GM21717 (cell line): ENCODE data around the gene TEKT4.
"Not testable (repeated sequence)": the region's sequence is repeated elsewhere in the genome, so short reads cannot be mapped to it uniquely, and the experiment has no call there.

Experiments
- ATAC-seq: cut with Tn5 transposase; IDR thresholded peaks from one replicate; pipeline ENCODE4 v1.9.1; 2021; ENCODE audit warnings: mild to moderate bottlenecking, moderate library complexity; ENCODE audit not compliant: unreplicated experiment

TEKT4 gene

DNA sequence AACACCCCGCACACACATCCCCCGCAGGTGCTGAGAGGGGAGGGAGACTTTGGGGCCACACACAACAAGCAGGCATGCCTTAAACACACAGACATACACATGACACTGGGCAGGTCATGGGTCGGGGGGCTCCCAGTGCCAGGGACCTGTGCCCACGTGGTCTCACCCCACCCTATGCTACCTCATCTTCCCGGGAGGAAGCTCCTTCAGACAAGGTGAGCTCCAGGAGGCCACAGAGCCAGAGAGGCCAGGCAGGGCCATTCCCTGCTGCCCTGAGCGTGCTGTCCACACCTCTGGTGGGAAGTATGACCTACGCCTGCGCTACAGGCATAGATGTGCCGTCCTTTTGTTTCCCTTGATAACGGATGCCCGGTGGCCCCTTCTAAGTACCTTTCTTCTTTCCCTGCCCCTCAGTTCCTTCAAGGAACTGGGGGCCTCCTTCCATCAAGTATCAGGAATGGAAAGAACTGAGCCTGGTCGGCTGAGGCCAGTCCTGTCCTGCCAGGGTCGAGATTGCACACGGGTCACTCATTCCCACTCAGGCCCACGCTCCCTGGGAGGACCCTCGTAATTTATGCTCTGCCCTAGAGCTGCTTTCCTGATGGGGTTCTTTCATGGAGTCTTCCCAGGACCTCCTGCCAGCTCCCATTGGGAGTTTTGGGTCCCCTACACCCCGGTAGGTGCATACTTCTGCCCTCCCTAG lies 4.7 kb downstream of the TEKT4 start:
- no peak for ATAC-seq

DNA sequence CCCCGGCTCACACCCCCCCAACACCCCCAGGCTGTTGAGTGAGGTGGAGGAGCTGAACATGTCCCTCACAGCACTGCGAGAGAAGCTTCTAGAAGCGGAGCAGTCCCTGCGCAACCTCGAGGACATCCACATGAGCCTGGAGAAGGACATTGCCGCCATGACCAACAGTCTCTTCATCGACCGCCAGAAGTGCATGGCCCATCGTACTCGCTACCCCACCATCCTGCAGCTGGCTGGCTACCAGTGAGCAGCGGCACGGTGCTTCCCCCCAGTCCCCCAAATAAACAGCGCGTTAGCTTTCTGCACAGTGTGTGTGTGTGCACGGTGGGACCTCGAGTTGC lies 5.3 kb downstream of the TEKT4 start:
- ATAC-seq: no peak

DNA sequence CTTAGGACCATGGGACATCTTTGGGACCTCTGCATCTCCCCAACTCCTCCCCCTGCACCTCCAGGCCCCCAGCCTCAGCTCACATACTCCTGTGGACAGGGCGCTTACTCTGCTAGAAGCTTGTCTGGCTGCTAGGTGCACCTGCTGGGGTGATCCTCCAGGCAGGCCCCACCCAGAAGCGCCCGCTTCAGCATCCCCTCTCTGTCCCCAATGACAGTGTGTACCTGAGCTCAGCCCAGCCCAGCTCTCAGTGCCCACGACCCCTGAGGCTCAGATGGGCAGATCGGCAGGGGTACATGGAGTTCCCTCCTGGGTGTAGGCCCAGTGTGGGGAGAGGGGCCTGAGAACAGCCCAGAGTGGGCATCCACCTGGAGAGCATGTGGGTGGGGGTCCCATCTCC lies 5.9 kb downstream of the TEKT4 start:
- no peak for ATAC-seq

DNA sequence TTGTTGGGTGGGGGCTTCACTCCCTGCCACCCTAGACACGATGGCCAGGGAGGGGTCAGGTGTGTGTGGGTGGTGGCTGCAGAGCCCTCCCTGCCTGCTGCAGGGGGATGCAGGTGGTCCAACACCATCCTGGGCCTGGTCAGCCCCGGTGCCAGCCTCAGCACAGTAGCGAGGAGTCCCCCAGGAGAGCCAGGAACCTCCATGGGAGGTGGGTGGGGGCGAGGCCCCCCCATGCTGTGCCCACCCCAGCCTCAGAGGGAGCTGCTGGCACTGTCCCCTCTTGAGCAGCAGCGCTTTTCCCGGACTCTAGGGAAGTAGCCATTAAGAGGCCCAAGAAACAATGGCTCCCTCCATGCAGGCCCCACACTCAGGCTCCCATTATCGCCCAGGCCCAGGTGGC lies 7.3 kb downstream of the TEKT4 start:
- not testable (repeated sequence) for ATAC-seq

DNA sequence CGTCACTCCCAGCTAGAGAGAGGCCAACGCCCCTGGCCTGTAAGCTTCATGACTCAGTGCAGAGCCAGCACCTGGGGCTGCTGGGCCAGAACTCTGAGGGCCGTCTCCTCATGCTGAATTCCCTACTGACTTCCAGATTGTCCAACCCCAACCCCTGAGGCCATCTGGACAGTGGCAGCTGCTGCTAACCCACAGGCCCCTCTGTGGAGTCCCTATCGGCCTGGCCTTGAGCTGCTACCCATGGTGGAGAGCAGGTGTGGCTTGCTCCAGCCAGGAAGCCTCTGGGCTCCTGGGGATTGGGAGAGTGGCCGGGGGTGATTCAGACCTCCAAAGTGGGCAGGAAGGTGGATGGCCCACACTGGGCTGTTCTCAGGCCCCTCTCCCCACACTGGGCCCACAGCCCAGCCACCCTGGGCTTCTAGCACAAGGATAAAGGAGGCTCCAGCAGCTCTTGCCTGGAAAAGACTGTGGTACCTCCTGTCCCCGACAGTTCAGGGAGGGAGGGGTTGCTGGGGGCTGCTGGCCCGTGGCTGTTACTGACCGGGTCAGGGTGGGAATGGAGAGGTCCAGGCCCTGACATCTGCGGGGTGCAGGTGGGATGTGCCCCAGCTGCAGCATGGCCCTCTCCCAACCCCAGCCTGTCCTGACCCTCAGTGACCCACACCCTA lies 8.2 kb downstream of the TEKT4 start:
- no peak for ATAC-seq

DNA sequence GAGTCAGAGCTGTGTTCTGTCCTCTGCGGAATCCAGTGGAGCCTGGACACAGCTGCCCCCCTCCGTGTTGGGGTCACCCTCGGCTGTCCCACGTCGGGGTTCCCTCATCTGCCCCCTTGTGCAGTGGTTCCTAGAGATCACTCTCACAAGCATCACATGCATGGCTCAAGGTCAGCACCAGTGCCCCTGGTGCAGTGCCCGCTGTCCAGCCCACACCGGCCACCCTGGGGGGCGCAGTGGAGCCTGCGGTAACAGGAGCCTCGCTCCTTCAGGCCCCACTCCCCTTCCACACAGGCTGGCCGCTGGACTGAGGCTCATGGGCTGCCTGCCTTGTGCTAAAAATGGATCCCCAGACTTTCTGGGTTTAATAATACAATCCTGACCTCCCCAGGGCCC lies 8.8 kb downstream of the TEKT4 start:
- no peak for ATAC-seq

DNA sequence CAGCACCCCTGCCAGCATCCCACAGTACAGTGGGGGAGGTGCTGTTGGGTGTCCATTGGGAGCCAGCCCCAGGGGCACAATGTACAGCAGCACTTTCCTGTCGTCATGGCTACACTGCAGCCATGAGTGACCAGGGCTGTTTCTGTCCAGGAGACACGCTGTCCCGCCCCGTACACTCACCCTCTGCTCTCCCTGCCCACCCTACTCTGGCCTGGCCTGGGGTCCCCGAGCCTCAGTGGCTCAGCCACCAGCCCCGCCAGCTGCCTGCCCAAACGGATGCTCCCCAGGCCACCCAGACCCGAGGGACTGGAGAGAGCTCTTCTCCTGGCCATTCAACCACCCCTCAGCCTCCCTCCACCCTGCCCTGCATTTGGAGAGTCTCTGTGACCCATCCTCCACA lies 9.3 kb downstream of the TEKT4 start:
- no peak for ATAC-seq

DNA sequence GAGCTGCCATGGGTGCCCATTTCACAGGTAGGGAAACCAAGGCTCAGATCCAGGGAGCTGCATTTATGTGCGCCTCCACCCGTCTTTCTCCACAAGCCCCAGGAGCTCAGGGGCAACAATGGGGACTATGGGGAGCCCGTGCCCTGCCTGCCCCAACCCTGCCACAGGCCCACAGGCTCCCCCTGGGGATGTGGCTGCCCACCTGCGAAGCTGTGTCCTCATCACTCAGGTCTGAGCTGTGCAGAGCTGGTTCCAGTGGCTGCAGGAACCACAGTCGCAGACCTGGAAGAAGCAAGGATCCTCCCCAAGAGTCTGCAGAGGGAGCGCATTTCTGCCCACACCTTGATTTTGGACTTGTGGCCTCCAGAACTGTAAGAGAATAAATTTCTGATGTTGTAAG lies 9.8 kb downstream of the TEKT4 start:
- ATAC-seq: no peak

DNA sequence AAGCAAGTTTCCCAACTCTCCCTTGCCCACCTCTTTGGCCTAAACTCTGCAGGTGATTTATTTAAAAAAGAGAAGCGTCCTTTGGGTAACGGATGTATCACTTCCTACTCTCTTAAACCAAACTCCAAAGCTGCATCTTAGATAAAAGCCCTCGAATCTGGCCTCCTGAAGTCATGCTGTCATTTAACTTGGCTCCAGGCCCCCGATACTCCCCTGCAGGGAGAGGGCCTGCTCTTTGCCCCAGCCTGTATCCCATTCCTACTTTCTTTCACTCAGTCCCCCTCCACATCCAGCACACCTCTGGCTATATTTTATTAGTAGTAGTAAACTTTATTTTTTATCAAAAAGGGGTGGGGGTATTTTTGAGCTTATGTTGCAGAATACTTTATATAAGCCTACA lies 19.0 kb downstream of the TEKT4 start:
- no peak for ATAC-seq

DNA sequence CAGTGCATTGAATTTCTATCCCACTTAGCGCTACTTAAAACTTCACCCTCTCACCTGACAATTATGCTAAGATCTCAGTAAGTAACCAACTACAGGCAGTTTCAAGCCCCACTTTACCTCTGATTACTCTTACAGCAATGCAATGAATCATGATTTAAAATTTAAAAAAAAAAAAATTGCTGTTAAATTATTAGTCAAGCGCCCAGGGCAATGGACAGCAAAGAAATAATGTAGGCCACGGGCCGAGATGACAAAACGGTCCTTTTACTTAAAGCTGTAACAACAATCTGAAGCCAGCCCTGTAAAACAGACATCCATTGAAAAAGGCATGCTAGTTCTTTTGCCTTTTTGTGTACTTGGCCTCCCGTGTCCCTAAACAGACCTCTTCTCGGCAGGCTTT lies 24.0 kb downstream of the TEKT4 start:
- not testable (repeated sequence) for ATAC-seq

DNA sequence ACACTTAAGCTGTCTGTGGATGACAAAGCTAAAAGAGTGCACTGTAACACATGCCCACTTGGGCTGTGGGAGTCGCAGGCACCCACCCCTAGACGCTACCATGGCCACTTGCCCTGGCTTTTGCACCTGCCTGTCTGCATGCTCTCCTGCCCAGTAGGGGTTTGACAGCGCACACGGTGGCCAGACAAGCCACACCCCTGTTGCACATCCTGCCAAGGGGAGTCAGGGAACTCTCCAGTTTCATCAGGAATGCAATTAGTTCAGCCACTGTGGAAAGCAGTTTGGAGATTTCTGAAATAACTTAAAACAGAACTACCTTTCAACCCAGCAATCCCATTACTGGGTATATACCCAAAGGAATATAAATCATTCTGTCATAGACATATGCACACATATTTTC lies 35.7 kb downstream of the TEKT4 start:
- not testable (repeated sequence) for ATAC-seq

DNA sequence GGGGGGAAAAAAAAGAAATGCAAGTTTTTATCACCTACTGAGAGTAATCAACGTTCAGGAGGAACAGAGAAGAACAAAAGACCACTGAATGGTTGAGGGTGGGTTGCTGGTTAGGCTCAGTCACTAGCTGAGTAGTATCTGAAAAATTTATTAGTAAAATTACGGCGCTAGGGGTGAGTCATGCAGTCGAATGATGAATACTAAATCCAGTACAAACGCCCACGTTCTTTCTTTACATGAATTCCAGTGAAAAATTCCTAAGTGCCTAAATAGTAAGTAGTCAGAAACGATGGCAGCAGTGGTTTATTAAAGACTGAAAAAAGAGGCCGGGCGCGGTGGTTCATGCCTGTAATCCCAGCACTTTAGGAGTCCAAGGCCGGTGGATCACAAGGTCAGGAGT lies 52.0 kb downstream of the TEKT4 start:
- ATAC-seq: no peak

DNA sequence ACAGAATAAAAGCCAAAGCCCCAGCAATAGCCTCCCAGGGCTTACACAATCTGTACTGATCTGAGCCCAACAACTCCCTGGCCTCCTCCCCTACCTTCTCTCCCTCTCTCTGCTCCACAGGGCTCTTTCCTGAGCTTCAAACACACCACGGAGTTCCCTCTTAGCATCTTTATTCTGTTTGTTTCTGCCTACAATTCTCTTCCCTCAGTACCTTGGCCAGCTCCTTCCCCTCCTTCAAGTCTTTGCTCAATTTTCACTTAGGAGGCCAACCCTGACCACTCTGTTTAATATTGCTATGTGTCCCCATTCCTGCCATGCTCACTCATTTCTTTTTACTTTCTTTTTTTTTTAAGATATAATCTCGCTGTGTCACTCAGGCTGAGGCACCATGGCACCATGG lies 53.8 kb downstream of the TEKT4 start:
- ATAC-seq: not testable (repeated sequence)
